ENCODE measurements around the gene S100B. TPM values are rescaled to one million over a fixed set of nuclear protein-coding genes. Genes with fewer than 3 reads are reported as not detected.

The S100B gene
- total and polyA plus RNA-seq, 7 donors, result 14.3 to 126 (median 28.5) TPM

GRCh38 chr21:46646541-46647154, 41.8 kb upstream of the S100B start:
- DNase-seq, result no peak
- Histone ChIP-seq H3K36me3 (peaks cover 33 to 100% (median 62%) of the 10 kb centered on the region in 4 donors), H3K27ac (no peak overlapping the region), H3K27me3 (no peaks in the 10 kb centered on the region), H3K9me3 (no peaks in the 10 kb centered on the region), H3K4me3 (no peak overlapping the region), H3K4me1 (peaks cover 0 to 5% (median under 1%) of the 10 kb centered on the region in 4 donors)
- 92 to 96% methylated on average over 9 of the region's 9 CpGs for WGBS, 2 donors
- intact Hi-C loops (cut with DNase I), result no loop called here
- TF ChIP-seq POLR2A (IDR thresholded peaks at IDR 0.05), result no peak
- TF ChIP-seq POLR2AphosphoS5 (IDR thresholded peaks at IDR 0.05), result no peak
- TF ChIP-seq EP300 (IDR thresholded peaks at IDR 0.05), result no peak
- TF ChIP-seq CTCF (IDR thresholded peaks at IDR 0.05), result no peak

- Histone ChIP-seq H3K36me3 (peaks cover 29 to 98% (median 63%) of the 10 kb centered on the region in 4 donors), H3K4me3 (no peak overlapping the region), H3K4me1 (peaks cover 0 to 11% (median 3%) of the 10 kb centered on the region in 4 donors), H3K27me3 (no peaks in the 10 kb centered on the region), H3K27ac (no peak overlapping the region), H3K9me3 (no peaks in the 10 kb centered on the region)
- no peak for TF ChIP-seq POLR2AphosphoS5 (IDR thresholded peaks at IDR 0.05)
- TF ChIP-seq EP300 (IDR thresholded peaks at IDR 0.05), result no peak
- TF ChIP-seq POLR2A (IDR thresholded peaks at IDR 0.05), result no peak
- no peak for TF ChIP-seq CTCF (IDR thresholded peaks at IDR 0.05)
- 96 to 97% methylated on average over 5 of the region's 5 CpGs for WGBS, 2 donors
- intact Hi-C loops (cut with DNase I), result no loop called here
- DNase-seq, result no peak
Measured at GRCh38 chr21:46645840-46646239, 41.0 kb upstream of the S100B start.

- Histone ChIP-seq H3K4me1 (peaks cover 0 to 26% (median 13%) of the 10 kb centered on the region in 4 donors), H3K4me3 (no peak overlapping the region), H3K27me3 (no peaks in the 10 kb centered on the region), H3K9me3 (no peaks in the 10 kb centered on the region), H3K27ac (no peak overlapping the region), H3K36me3 (peaks cover 9 to 76% (median 41%) of the 10 kb centered on the region in 4 donors)
- TF ChIP-seq CTCF (IDR thresholded peaks at IDR 0.05) (no peak), POLR2A (IDR thresholded peaks at IDR 0.05) (no peak), POLR2AphosphoS5 (IDR thresholded peaks at IDR 0.05) (no peak), EP300 (IDR thresholded peaks at IDR 0.05) (no peak)
- WGBS, 2 donors, result 78 to 85% methylated on average over 12 of the region's 12 CpGs
- DNase-seq, result no peak
- intact Hi-C loops (cut with DNase I), result no loop called here
Measured at GRCh38 chr21:46643379-46644177, 38.7 kb upstream of the S100B start.

- DNase-seq, result no peak
- Histone ChIP-seq H3K36me3 (peaks cover 4 to 62% (median 31%) of the 10 kb centered on the region in 4 donors), H3K4me3 (no peak overlapping the region), H3K4me1 (peaks cover 0 to 45% (median 32%) of the 10 kb centered on the region in 4 donors), H3K27me3 (no peaks in the 10 kb centered on the region), H3K27ac (no peak overlapping the region), H3K9me3 (no peaks in the 10 kb centered on the region)
- intact Hi-C loops (cut with DNase I), result no loop called here
- WGBS, 2 donors, result 86 to 90% methylated on average over 8 of the region's 8 CpGs
- TF ChIP-seq POLR2AphosphoS5 (IDR thresholded peaks at IDR 0.05) (no peak), EP300 (IDR thresholded peaks at IDR 0.05) (no peak)
Measured at GRCh38 chr21:46641656-46642055, 36.8 kb upstream of the S100B start.
